ENCODE data around the gene RXFP3.

RXFP3 gene

GRCh38 chr5:33978306-33978705 lies 42.1 kb downstream of the RXFP3 start:
- Histone ChIP-seq H3K9me3 (ENCODE audit: control insufficient read depth, insufficient read depth, low read length) (no peaks in the 10 kb centered on the region), H3K4me1 (ENCODE audit: control insufficient read depth, low read length) (no peaks in the 10 kb centered on the region), H3K9me2 (replicated peaks; ENCODE audit: control insufficient read depth, low read length) (no peaks in the 10 kb centered on the region), H3F3A (ENCODE audit: control insufficient read depth, insufficient read depth) (no peaks in the 10 kb centered on the region), H4K20me1 (ENCODE audit: control insufficient read depth, insufficient read depth, low read depth, low read length) (no peaks in the 10 kb centered on the region), H3K27ac (ENCODE audit: low read depth, low read length) (no peak overlapping the region), H3K36me3 (ENCODE audit: control insufficient read depth, low read length) (no peaks in the 10 kb centered on the region), H3K4me2 (ENCODE audit: low read length) (no peak overlapping the region), H3K27me3 (ENCODE audit: control insufficient read depth, low read length) (peaks cover 6% of the 10 kb centered on the region; the same call in 1 of the 2 replicates), H3K79me2 (ENCODE audit: control insufficient read depth, low read length) (no peaks in the 10 kb centered on the region), H3K4me3 (ENCODE audit: low read length) (no peak overlapping the region)
- TF ChIP-seq CTCF (IDR thresholded peaks at IDR 0.05; ENCODE audit: low read depth, low read length, poor library complexity, severe bottlenecking) = no peak
- TF ChIP-seq EZH2phosphoT487 (IDR thresholded peaks at IDR 0.05; ENCODE audit: borderline replicate concordance, low read length) = no peak

- Histone ChIP-seq H3F3A (ENCODE audit: control insufficient read depth, insufficient read depth) (no peaks in the 10 kb centered on the region), H3K27me3 (ENCODE audit: control insufficient read depth, low read length) (peaks cover 6% of the 10 kb centered on the region; the same call in 1 of the 2 replicates), H3K4me2 (ENCODE audit: low read length) (no peak overlapping the region), H3K4me1 (ENCODE audit: control insufficient read depth, low read length) (no peaks in the 10 kb centered on the region), H4K20me1 (ENCODE audit: control insufficient read depth, insufficient read depth, low read depth, low read length) (no peaks in the 10 kb centered on the region), H3K9me3 (ENCODE audit: control insufficient read depth, insufficient read depth, low read length) (peaks cover 2% of the 10 kb centered on the region; the same call in 1 of the 2 replicates), H3K79me2 (ENCODE audit: control insufficient read depth, low read length) (no peaks in the 10 kb centered on the region), H3K36me3 (ENCODE audit: control insufficient read depth, low read length) (no peaks in the 10 kb centered on the region), H3K4me3 (ENCODE audit: low read length) (no peak overlapping the region), H3K9me2 (replicated peaks; ENCODE audit: control insufficient read depth, low read length) (no peaks in the 10 kb centered on the region), H3K27ac (ENCODE audit: low read depth, low read length) (no peak overlapping the region)
- TF ChIP-seq CTCF (IDR thresholded peaks at IDR 0.05; ENCODE audit: low read depth, low read length, poor library complexity, severe bottlenecking) = no peak
- no peak for TF ChIP-seq EZH2phosphoT487 (IDR thresholded peaks at IDR 0.05; ENCODE audit: borderline replicate concordance, low read length)
Observed at GRCh38 chr5:33980030-33980429, 43.8 kb downstream of the RXFP3 start.

DNA sequence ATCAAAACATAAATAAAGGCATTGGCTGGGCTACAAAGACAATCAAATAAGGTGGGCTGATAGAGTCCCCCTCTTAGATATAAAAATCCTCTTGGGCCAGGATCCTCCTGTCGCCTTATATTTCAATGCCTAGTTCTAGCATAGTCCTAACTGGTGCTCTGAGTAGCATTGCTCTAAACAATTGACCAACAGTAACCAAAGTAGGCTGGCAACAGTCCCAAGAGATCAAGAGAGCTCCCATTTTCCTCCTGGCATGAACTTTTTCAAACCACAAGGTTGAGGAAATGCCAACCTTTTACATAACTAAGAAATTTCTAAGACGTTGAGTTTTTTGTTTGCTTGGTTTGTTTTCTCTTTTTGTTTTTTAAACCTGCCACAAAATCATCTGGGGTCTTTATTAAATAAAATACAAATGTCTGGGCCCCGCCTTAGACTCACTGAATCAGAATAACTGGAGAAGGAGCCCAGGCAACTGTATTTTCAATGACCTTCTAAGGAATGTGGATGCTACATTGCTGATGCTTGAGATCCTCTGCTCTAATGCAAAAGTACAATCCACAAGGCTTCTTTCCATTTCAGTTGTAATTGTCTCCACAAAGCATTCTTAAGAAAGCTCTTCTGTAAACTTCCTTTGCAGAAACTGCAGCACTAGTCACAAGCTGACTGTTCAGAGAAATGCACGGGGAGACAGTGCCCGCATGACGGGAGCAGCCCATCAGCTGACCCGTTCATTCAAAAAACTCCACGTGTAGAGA lies 45.4 kb downstream of the RXFP3 start:
- peaks cover 11% of the 10 kb centered on the region; the same call in 1 of the 2 replicates for H3K9me3 ChIP-seq (ENCODE audit: control insufficient read depth, insufficient read depth, low read length)
- no peak for TF ChIP-seq EZH2phosphoT487 (IDR thresholded peaks at IDR 0.05; ENCODE audit: borderline replicate concordance, low read length)
- TF ChIP-seq CTCF (IDR thresholded peaks at IDR 0.05; ENCODE audit: low read depth, low read length, poor library complexity, severe bottlenecking) = no peak
- no peaks in the 10 kb centered on the region for H3K27me3 ChIP-seq (ENCODE audit: control insufficient read depth, low read length)
- no peak overlapping the region for H3K27ac ChIP-seq (ENCODE audit: low read depth, low read length)
- H3F3A ChIP-seq (ENCODE audit: control insufficient read depth, insufficient read depth) = no peaks in the 10 kb centered on the region
- H3K36me3 ChIP-seq (ENCODE audit: control insufficient read depth, low read length) = no peaks in the 10 kb centered on the region
- H3K4me2 ChIP-seq (ENCODE audit: low read length) = no peak overlapping the region
- H3K4me1 ChIP-seq (ENCODE audit: control insufficient read depth, low read length) = no peaks in the 10 kb centered on the region
- H3K4me3 ChIP-seq (ENCODE audit: low read length) = no peak overlapping the region
- H4K20me1 ChIP-seq (ENCODE audit: control insufficient read depth, insufficient read depth, low read depth, low read length) = no peaks in the 10 kb centered on the region
- H3K79me2 ChIP-seq (ENCODE audit: control insufficient read depth, low read length) = no peaks in the 10 kb centered on the region
- no peaks in the 10 kb centered on the region for H3K9me2 ChIP-seq (replicated peaks; ENCODE audit: control insufficient read depth, low read length)

Measured in DOHH2 (cell line).